HTR-8/SVneo (cell line): ENCODE results near the gene SFXN2.
"Not testable (repeated sequence)": the region's sequence is repeated elsewhere in the genome, so short reads cannot be mapped to it uniquely, and the experiment has no call there.

Source experiments
- DNase-seq: peaks from one replicate; pipeline ENCODE4 v3.0.0; 2011; ENCODE audit warnings: low spot score, mixed read lengths; ENCODE audit not compliant: insufficient read length
- FAIRE-seq: peaks from 2 replicates; lab custom pipeline; 2011; peaks lifted over from hg19 to GRCh38; lab: Jason Lieb, UNC

SFXN2 gene

GRCh38 chr10:102678842-102679289, 35.6 kb upstream of the SFXN2 start:
- FAIRE-seq, result peak; percentile 4
- DNase-seq, result peak; percentile 76

- no peak for FAIRE-seq
- no peak for DNase-seq
Measured at GRCh38 chr10:102679596-102679995, 34.8 kb upstream of the SFXN2 start.

GRCh38 chr10:102681696-102682095, 32.7 kb upstream of the SFXN2 start:
- DNase-seq, result no peak
- FAIRE-seq, result no peak

- no peak for FAIRE-seq
- no peak for DNase-seq
Measured at GRCh38 chr10:102682416-102682815, 32.0 kb upstream of the SFXN2 start.

GRCh38 chr10:102682981-102683380, 31.5 kb upstream of the SFXN2 start:
- DNase-seq, result no peak
- no peak for FAIRE-seq

GRCh38 chr10:102683736-102684135, 30.7 kb upstream of the SFXN2 start:
- FAIRE-seq (no peak), DNase-seq (no peak)

GRCh38 chr10:102691285-102692066, 23.0 kb upstream of the SFXN2 start:
- FAIRE-seq (no peak), DNase-seq (no peak)

- DNase-seq, FAIRE-seq: not testable (repeated sequence)
Measured at GRCh38 chr10:102695401-102695800, 19.0 kb upstream of the SFXN2 start.

GRCh38 chr10:102696736-102697135, 17.7 kb upstream of the SFXN2 start:
- DNase-seq (no peak), FAIRE-seq (no peak)

- no peak for FAIRE-seq
Measured at GRCh38 chr10:102698894-102699293, 15.5 kb upstream of the SFXN2 start.

GRCh38 chr10:102701272-102701671, 13.2 kb upstream of the SFXN2 start:
- DNase-seq (no peak), FAIRE-seq (no peak)

More at GRCh38 chr10:102698894-102699293, 15.5 kb upstream of the SFXN2 start:
- no peak for DNase-seq

- FAIRE-seq, result no peak
- DNase-seq, result no peak
Measured at GRCh38 chr10:102701796-102702195, 12.6 kb upstream of the SFXN2 start.

- FAIRE-seq (no peak), DNase-seq (no peak)
Measured at GRCh38 chr10:102702742-102703141, 11.7 kb upstream of the SFXN2 start.

GRCh38 chr10:102704915-102705314, 9.5 kb upstream of the SFXN2 start:
- DNase-seq (no peak), FAIRE-seq (peak; percentile 51)

- no peak for FAIRE-seq
Measured at GRCh38 chr10:102705531-102705930, 8.9 kb upstream of the SFXN2 start.

GRCh38 chr10:102710609-102711008, 3.8 kb upstream of the SFXN2 start:
- no peak for FAIRE-seq
- peak; percentile 46 for DNase-seq

More at GRCh38 chr10:102705531-102705930, 8.9 kb upstream of the SFXN2 start:
- DNase-seq, result no peak

GRCh38 chr10:102712089-102712488, 2.3 kb upstream of the SFXN2 start:
- no peak for FAIRE-seq

GRCh38 chr10:102712843-102713538, 1.4 kb upstream of the SFXN2 start:
- no peak for FAIRE-seq
- DNase-seq, result no peak

More at GRCh38 chr10:102712089-102712488, 2.3 kb upstream of the SFXN2 start:
- DNase-seq, result no peak

GRCh38 chr10:102713539-102713813, 960 bp upstream of the SFXN2 start:
- DNase-seq (no peak), FAIRE-seq (no peak)

- peak; percentile 97 for FAIRE-seq
- DNase-seq, result peak; percentile 96
Measured at GRCh38 chr10:102713814-102714620, 419 bp upstream of the SFXN2 start, which contains the start of gene ARL3. TSS of gene ARL3 (minus strand) at chr10:102714397. CDS start at chr10:102714275, 122 bp downstream.

- DNase-seq (no peak), FAIRE-seq (no peak)
Measured at GRCh38 chr10:102715880-102716279, 1.4 kb downstream of the SFXN2 start.
